ENCODE results near the gene RPTOR.

RPTOR gene

GRCh38 chr17:80546267-80546666 lies 1.6 kb downstream of the RPTOR start:
- H3K4me3 ChIP-seq (ENCODE audit: low read depth in 1 of 2, low read length in 2 of 2): peak overlapping the region; percentile 96 to 99
- H3K36me3 ChIP-seq (ENCODE audit: control insufficient read depth in 1 of 2, insufficient read depth in 2 of 2, low read length in 2 of 2): no peaks in the 10 kb centered on the region
- H3K27me3 ChIP-seq (ENCODE audit: control insufficient read depth in 1 of 2, insufficient read depth in 2 of 2, low read length in 2 of 2): no peaks in the 10 kb centered on the region
- H3K27ac ChIP-seq (ENCODE audit: low read depth, low read length): no peak overlapping the region
- peaks cover 14 to 16% of the 10 kb centered on the region in 2 donors for H3K4me1 ChIP-seq (ENCODE audit: control insufficient read depth in 1 of 2, insufficient read depth in 2 of 2, low read length in 2 of 2)
- no peaks in the 10 kb centered on the region for H3K9me3 ChIP-seq (ENCODE audit: control insufficient read depth in 1 of 2, low read length in 2 of 2)
- H3K9ac ChIP-seq (ENCODE audit: low read depth in 1 of 2, low read length in 2 of 2): no peak overlapping the region

GRCh38 chr17:80552523-80552922 lies 7.9 kb downstream of the RPTOR start:
- Histone ChIP-seq H3K9ac (ENCODE audit: low read depth in 1 of 2, low read length in 2 of 2) (no peak overlapping the region), H3K4me1 (ENCODE audit: control insufficient read depth in 1 of 2, insufficient read depth in 2 of 2, low read length in 2 of 2) (peaks cover under 1 to 2% of the 10 kb centered on the region in 2 donors), H3K9me3 (ENCODE audit: control insufficient read depth in 1 of 2, low read length in 2 of 2) (no peaks in the 10 kb centered on the region), H3K27ac (ENCODE audit: low read depth, low read length) (no peak overlapping the region), H3K4me3 (ENCODE audit: low read depth in 1 of 2, low read length in 2 of 2) (no peak overlapping the region), H3K27me3 (ENCODE audit: control insufficient read depth in 1 of 2, insufficient read depth in 2 of 2, low read length in 2 of 2) (no peaks in the 10 kb centered on the region), H3K36me3 (ENCODE audit: control insufficient read depth in 1 of 2, insufficient read depth in 2 of 2, low read length in 2 of 2) (peaks cover 0 to 3% of the 10 kb centered on the region in 2 donors)

- H3K27ac ChIP-seq (ENCODE audit: low read depth, low read length): no peak overlapping the region
- H3K4me1 ChIP-seq (ENCODE audit: control insufficient read depth in 1 of 2, insufficient read depth in 2 of 2, low read length in 2 of 2): no peaks in the 10 kb centered on the region
- H3K9ac ChIP-seq (ENCODE audit: low read depth in 1 of 2, low read length in 2 of 2): no peak overlapping the region
- H3K36me3 ChIP-seq (ENCODE audit: control insufficient read depth in 1 of 2, insufficient read depth in 2 of 2, low read length in 2 of 2): peaks cover 3 to 6% of the 10 kb centered on the region in 2 donors
- H3K4me3 ChIP-seq (ENCODE audit: low read depth in 1 of 2, low read length in 2 of 2): no peak overlapping the region
- no peaks in the 10 kb centered on the region for H3K27me3 ChIP-seq (ENCODE audit: control insufficient read depth in 1 of 2, insufficient read depth in 2 of 2, low read length in 2 of 2)
- no peaks in the 10 kb centered on the region for H3K9me3 ChIP-seq (ENCODE audit: control insufficient read depth in 1 of 2, low read length in 2 of 2)
These were observed 10.6 kb downstream of the RPTOR start for GRCh38 chr17:80555266-80555665.

- Histone ChIP-seq H3K9ac (ENCODE audit: low read depth in 1 of 2, low read length in 2 of 2) (no peak overlapping the region), H3K27ac (ENCODE audit: low read depth, low read length) (no peak overlapping the region), H3K36me3 (ENCODE audit: control insufficient read depth in 1 of 2, insufficient read depth in 2 of 2, low read length in 2 of 2) (peaks cover 3 to 6% of the 10 kb centered on the region in 2 donors), H3K4me1 (ENCODE audit: control insufficient read depth in 1 of 2, insufficient read depth in 2 of 2, low read length in 2 of 2) (no peaks in the 10 kb centered on the region), H3K9me3 (ENCODE audit: control insufficient read depth in 1 of 2, low read length in 2 of 2) (no peaks in the 10 kb centered on the region), H3K27me3 (ENCODE audit: control insufficient read depth in 1 of 2, insufficient read depth in 2 of 2, low read length in 2 of 2) (no peaks in the 10 kb centered on the region), H3K4me3 (ENCODE audit: low read depth in 1 of 2, low read length in 2 of 2) (no peak overlapping the region)
These were observed 13.4 kb downstream of the RPTOR start for GRCh38 chr17:80558046-80558445.

GRCh38 chr17:80559825-80560251 lies 15.2 kb downstream of the RPTOR start:
- Histone ChIP-seq H3K4me3 (ENCODE audit: low read depth in 1 of 2, low read length in 2 of 2) (no peak overlapping the region), H3K4me1 (ENCODE audit: control insufficient read depth in 1 of 2, insufficient read depth in 2 of 2, low read length in 2 of 2) (no peaks in the 10 kb centered on the region), H3K9me3 (ENCODE audit: control insufficient read depth in 1 of 2, low read length in 2 of 2) (no peaks in the 10 kb centered on the region), H3K9ac (ENCODE audit: low read depth in 1 of 2, low read length in 2 of 2) (no peak overlapping the region), H3K27me3 (ENCODE audit: control insufficient read depth in 1 of 2, insufficient read depth in 2 of 2, low read length in 2 of 2) (no peaks in the 10 kb centered on the region), H3K27ac (ENCODE audit: low read depth, low read length) (no peak overlapping the region), H3K36me3 (ENCODE audit: control insufficient read depth in 1 of 2, insufficient read depth in 2 of 2, low read length in 2 of 2) (peaks cover 3 to 6% of the 10 kb centered on the region in 2 donors)

- Histone ChIP-seq H3K27ac (ENCODE audit: low read depth, low read length) (no peak overlapping the region), H3K27me3 (ENCODE audit: control insufficient read depth in 1 of 2, insufficient read depth in 2 of 2, low read length in 2 of 2) (no peaks in the 10 kb centered on the region), H3K4me1 (ENCODE audit: control insufficient read depth in 1 of 2, insufficient read depth in 2 of 2, low read length in 2 of 2) (no peaks in the 10 kb centered on the region), H3K4me3 (ENCODE audit: low read depth in 1 of 2, low read length in 2 of 2) (no peak overlapping the region), H3K36me3 (ENCODE audit: control insufficient read depth in 1 of 2, insufficient read depth in 2 of 2, low read length in 2 of 2) (peaks cover 0 to 6% of the 10 kb centered on the region in 2 donors), H3K9ac (ENCODE audit: low read depth in 1 of 2, low read length in 2 of 2) (no peak overlapping the region), H3K9me3 (ENCODE audit: control insufficient read depth in 1 of 2, low read length in 2 of 2) (no peaks in the 10 kb centered on the region)
These were observed 17.0 kb downstream of the RPTOR start for GRCh38 chr17:80561541-80562114.

- H3K27me3 ChIP-seq (ENCODE audit: control insufficient read depth in 1 of 2, insufficient read depth in 2 of 2, low read length in 2 of 2): no peaks in the 10 kb centered on the region
- no peak overlapping the region for H3K27ac ChIP-seq (ENCODE audit: low read depth, low read length)
- H3K36me3 ChIP-seq (ENCODE audit: control insufficient read depth in 1 of 2, insufficient read depth in 2 of 2, low read length in 2 of 2): no peaks in the 10 kb centered on the region
- H3K9me3 ChIP-seq (ENCODE audit: control insufficient read depth in 1 of 2, low read length in 2 of 2): no peaks in the 10 kb centered on the region
- no peak overlapping the region for H3K4me3 ChIP-seq (ENCODE audit: low read depth in 1 of 2, low read length in 2 of 2)
- H3K4me1 ChIP-seq (ENCODE audit: control insufficient read depth in 1 of 2, insufficient read depth in 2 of 2, low read length in 2 of 2): no peaks in the 10 kb centered on the region
- no peak overlapping the region for H3K9ac ChIP-seq (ENCODE audit: low read depth in 1 of 2, low read length in 2 of 2)
These were observed 19.9 kb downstream of the RPTOR start for GRCh38 chr17:80564545-80564944.

- no peaks in the 10 kb centered on the region for H3K4me1 ChIP-seq (ENCODE audit: control insufficient read depth in 1 of 2, insufficient read depth in 2 of 2, low read length in 2 of 2)
- H3K36me3 ChIP-seq (ENCODE audit: control insufficient read depth in 1 of 2, insufficient read depth in 2 of 2, low read length in 2 of 2): no peaks in the 10 kb centered on the region
- no peak overlapping the region for H3K4me3 ChIP-seq (ENCODE audit: low read depth in 1 of 2, low read length in 2 of 2)
- no peaks in the 10 kb centered on the region for H3K27me3 ChIP-seq (ENCODE audit: control insufficient read depth in 1 of 2, insufficient read depth in 2 of 2, low read length in 2 of 2)
- no peaks in the 10 kb centered on the region for H3K9me3 ChIP-seq (ENCODE audit: control insufficient read depth in 1 of 2, low read length in 2 of 2)
- H3K9ac ChIP-seq (ENCODE audit: low read depth in 1 of 2, low read length in 2 of 2): no peak overlapping the region
- H3K27ac ChIP-seq (ENCODE audit: low read depth, low read length): no peak overlapping the region
These were observed 20.9 kb downstream of the RPTOR start for GRCh38 chr17:80565343-80566053.

GRCh38 chr17:80566054-80566400 lies 21.4 kb downstream of the RPTOR start:
- Histone ChIP-seq H3K9me3 (ENCODE audit: control insufficient read depth in 1 of 2, low read length in 2 of 2) (no peaks in the 10 kb centered on the region), H3K4me3 (ENCODE audit: low read depth in 1 of 2, low read length in 2 of 2) (no peak overlapping the region), H3K27ac (ENCODE audit: low read depth, low read length) (no peak overlapping the region), H3K9ac (ENCODE audit: low read depth in 1 of 2, low read length in 2 of 2) (no peak overlapping the region), H3K36me3 (ENCODE audit: control insufficient read depth in 1 of 2, insufficient read depth in 2 of 2, low read length in 2 of 2) (no peaks in the 10 kb centered on the region), H3K4me1 (ENCODE audit: control insufficient read depth in 1 of 2, insufficient read depth in 2 of 2, low read length in 2 of 2) (no peaks in the 10 kb centered on the region), H3K27me3 (ENCODE audit: control insufficient read depth in 1 of 2, insufficient read depth in 2 of 2, low read length in 2 of 2) (no peaks in the 10 kb centered on the region)

- no peak overlapping the region for H3K27ac ChIP-seq (ENCODE audit: low read depth, low read length)
- no peaks in the 10 kb centered on the region for H3K4me1 ChIP-seq (ENCODE audit: control insufficient read depth in 1 of 2, insufficient read depth in 2 of 2, low read length in 2 of 2)
- H3K9me3 ChIP-seq (ENCODE audit: control insufficient read depth in 1 of 2, low read length in 2 of 2): no peaks in the 10 kb centered on the region
- H3K36me3 ChIP-seq (ENCODE audit: control insufficient read depth in 1 of 2, insufficient read depth in 2 of 2, low read length in 2 of 2): no peaks in the 10 kb centered on the region
- H3K4me3 ChIP-seq (ENCODE audit: low read depth in 1 of 2, low read length in 2 of 2): no peak overlapping the region
- H3K27me3 ChIP-seq (ENCODE audit: control insufficient read depth in 1 of 2, insufficient read depth in 2 of 2, low read length in 2 of 2): no peaks in the 10 kb centered on the region
- H3K9ac ChIP-seq (ENCODE audit: low read depth in 1 of 2, low read length in 2 of 2): no peak overlapping the region
These were observed 23.6 kb downstream of the RPTOR start for GRCh38 chr17:80568246-80568645.
